Duodenal mucosa (tissue), 2 donors: ENCODE measurements around the gene MAGI1.
"Not testable (repeated sequence)": the region's sequence is repeated elsewhere in the genome, so short reads cannot be mapped to it uniquely, and the experiment has no call there.

Experiments
- H3K27ac ChIP-seq: one replicate; pipeline ENCODE4 v1.7.0; 2013; ENCODE audit warnings: low read depth, low read length
- H3K27me3 ChIP-seq, 2 donors: one replicate each; pipeline ENCODE4 v1.7.0; 2013; ENCODE audit warnings: low read length in 2 of 2, control low read depth in 1 of 2; ENCODE audit not compliant: insufficient read depth in 2 of 2, control insufficient read depth in 1 of 2
- H3K36me3 ChIP-seq, 2 donors: one replicate each; pipeline ENCODE4 v1.7.0; 2013; ENCODE audit warnings: low read length in 2 of 2, control low read depth in 1 of 2; ENCODE audit not compliant: insufficient read depth in 2 of 2, control insufficient read depth in 1 of 2
- H3K4me1 ChIP-seq, 2 donors: one replicate each; pipeline ENCODE4 v1.7.0; 2013; ENCODE audit warnings: low read length in 2 of 2, control low read depth in 1 of 2; ENCODE audit not compliant: insufficient read depth in 2 of 2, control insufficient read depth in 1 of 2
- H3K4me3 ChIP-seq, 2 donors: one replicate each; pipeline ENCODE4 v1.7.0; 2013; ENCODE audit warnings: low read length in 2 of 2, low read depth in 1 of 2
- H3K9ac ChIP-seq, 2 donors: one replicate each; pipeline ENCODE4 v1.7.0; 2013; ENCODE audit warnings: low read length in 2 of 2, low read depth in 1 of 2
- H3K9me3 ChIP-seq, 2 donors: one replicate each; pipeline ENCODE4 v1.7.0; 2013; ENCODE audit warnings: low read length in 2 of 2, control low read depth in 1 of 2; ENCODE audit not compliant: control insufficient read depth in 1 of 2

The MAGI1 gene

DNA sequence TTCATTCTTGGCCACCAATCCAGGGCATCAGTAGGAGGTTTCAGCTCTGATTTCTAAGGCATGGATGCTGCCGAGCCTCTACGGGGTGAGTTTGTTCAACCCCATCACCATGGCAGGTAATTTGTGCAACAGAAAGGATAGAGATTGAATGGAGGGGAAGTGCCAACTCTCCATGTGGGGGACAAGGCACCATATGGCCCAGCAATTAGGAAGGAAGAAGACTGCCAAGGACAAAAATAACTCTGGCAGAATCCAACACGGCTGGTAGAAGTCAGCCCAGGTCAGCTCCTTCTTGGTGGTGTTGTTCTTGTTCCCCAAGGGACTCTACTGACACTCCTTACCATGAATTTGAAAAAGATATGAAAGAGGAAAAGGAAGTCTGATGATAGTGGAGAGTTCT lies 503.9 kb downstream of the MAGI1 start:
- H3K36me3 ChIP-seq = no peaks in the 10 kb centered on the region
- H3K9me3 ChIP-seq = no peaks in the 10 kb centered on the region
- H3K9ac ChIP-seq = no peak overlapping the region
- H3K27me3 ChIP-seq = no peaks in the 10 kb centered on the region
- no peaks in the 10 kb centered on the region for H3K4me1 ChIP-seq
- no peak overlapping the region for H3K4me3 ChIP-seq
- H3K27ac ChIP-seq = no peak overlapping the region

DNA sequence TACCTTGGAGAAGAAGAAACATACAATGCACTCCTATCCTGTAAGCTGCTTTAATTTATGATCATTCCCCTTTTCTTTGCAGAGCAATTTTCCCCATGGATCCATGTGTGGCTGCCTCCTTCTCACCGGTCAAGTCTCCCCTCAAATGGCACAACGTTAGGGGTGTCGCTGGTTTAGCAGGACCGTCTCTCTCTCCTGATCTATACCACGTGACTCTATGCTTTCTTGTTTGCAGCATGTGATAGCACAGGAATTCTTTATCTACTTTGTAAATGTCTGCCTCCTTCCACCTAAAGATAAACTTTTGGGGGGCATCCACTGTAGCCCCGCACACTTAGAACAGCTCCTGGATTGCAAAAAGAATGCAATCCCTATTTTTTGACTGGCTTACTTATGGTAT lies 506.0 kb downstream of the MAGI1 start:
- Histone ChIP-seq H3K36me3 (no peaks in the 10 kb centered on the region), H3K27me3 (no peaks in the 10 kb centered on the region), H3K4me1 (no peaks in the 10 kb centered on the region), H3K4me3 (no peak overlapping the region), H3K9me3 (no peaks in the 10 kb centered on the region), H3K27ac (no peak overlapping the region), H3K9ac (no peak overlapping the region)

DNA sequence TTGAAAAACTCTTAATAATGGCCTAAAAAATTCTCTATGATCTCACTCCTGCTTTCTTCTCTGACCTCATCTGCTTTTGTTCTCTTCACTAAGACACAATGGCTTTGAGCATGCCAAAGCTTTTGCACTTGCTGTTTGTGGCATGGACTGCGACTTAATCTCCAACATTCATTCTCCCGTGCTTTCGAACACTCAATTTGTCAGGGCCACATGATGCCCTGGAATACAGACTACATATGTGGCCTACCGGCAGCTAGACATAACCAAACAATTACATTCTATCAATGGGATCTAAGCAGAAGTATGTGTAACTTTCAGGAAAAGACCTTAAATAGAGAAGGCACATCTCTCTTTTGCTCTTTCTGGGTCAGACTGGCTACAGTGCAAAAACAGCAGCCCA lies 506.5 kb downstream of the MAGI1 start:
- H3K9me3 ChIP-seq = no peaks in the 10 kb centered on the region
- no peak overlapping the region for H3K9ac ChIP-seq
- H3K36me3 ChIP-seq = no peaks in the 10 kb centered on the region
- no peaks in the 10 kb centered on the region for H3K4me1 ChIP-seq
- no peak overlapping the region for H3K4me3 ChIP-seq
- no peaks in the 10 kb centered on the region for H3K27me3 ChIP-seq
- H3K27ac ChIP-seq = no peak overlapping the region

DNA sequence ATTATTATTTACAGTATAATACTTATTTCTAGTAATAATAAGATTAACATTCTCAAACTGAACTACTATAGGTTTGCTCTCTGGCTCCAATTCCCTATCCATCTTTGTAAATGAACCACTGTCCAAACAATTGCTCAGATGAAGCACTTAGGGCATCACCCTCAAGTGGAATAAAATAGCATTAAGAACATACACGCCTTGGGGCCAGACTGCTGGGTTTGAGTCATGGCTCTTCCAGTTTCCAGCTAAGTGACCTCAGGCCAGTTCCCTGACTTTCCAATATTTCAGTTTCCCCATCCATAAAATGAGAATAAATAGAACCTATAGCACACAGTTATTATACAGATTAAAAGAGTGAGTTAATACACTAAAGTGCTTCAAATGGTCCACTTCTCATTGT lies 507.2 kb downstream of the MAGI1 start:
- no peaks in the 10 kb centered on the region for H3K4me1 ChIP-seq
- H3K4me3 ChIP-seq = no peak overlapping the region
- no peaks in the 10 kb centered on the region for H3K9me3 ChIP-seq
- H3K27ac ChIP-seq = no peak overlapping the region
- no peak overlapping the region for H3K9ac ChIP-seq
- no peaks in the 10 kb centered on the region for H3K27me3 ChIP-seq
- H3K36me3 ChIP-seq = no peaks in the 10 kb centered on the region

DNA sequence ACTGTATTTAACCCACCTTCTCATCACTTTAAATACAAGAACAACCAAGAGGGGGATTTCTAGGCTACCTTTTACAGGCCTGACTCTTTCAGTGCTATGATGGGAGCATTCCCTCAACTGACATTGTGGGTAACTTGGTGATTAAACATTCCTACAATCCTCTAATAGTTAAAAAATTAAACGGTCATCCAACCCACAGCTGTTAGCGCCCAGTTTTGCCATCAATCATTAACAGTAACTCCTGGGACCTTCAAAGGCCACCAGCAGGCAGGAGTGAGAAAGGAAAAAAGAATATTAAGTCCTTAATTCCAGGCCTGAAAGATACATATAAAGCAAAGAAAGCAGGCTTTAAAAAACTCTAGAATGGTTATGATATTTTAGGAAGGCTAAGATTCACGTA lies 512.1 kb downstream of the MAGI1 start:
- Histone ChIP-seq H3K36me3 (no peaks in the 10 kb centered on the region), H3K4me3 (no peak overlapping the region), H3K9me3 (no peaks in the 10 kb centered on the region)

DNA sequence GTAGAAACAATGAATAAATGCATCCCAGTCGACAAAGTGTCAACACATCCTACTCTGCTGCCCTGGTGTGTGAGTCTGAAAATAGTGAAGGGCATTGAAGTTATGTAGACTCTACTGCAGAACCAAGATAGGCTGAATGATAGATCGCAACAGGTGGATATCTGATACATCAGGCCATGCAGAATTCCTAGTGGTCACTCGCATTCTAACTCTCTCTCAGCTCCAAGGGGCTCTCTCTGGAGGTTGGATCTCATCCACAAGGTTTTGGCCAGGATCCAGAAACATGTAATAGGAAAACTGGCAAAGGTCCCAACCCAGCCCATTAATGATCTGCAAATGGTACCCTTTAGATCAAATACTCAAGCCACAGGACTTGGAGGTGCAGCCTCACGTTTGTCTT lies 514.1 kb downstream of the MAGI1 start:
- Histone ChIP-seq H3K4me3 (no peak overlapping the region), H3K27me3 (no peaks in the 10 kb centered on the region), H3K4me1 (no peaks in the 10 kb centered on the region), H3K27ac (no peak overlapping the region), H3K36me3 (no peaks in the 10 kb centered on the region), H3K9ac (no peak overlapping the region), H3K9me3 (no peaks in the 10 kb centered on the region)

More for the DNA sequence above, 512.1 kb downstream of the MAGI1 start:
- no peak overlapping the region for H3K9ac ChIP-seq
- H3K4me1 ChIP-seq = no peaks in the 10 kb centered on the region
- no peak overlapping the region for H3K27ac ChIP-seq
- no peaks in the 10 kb centered on the region for H3K27me3 ChIP-seq

DNA sequence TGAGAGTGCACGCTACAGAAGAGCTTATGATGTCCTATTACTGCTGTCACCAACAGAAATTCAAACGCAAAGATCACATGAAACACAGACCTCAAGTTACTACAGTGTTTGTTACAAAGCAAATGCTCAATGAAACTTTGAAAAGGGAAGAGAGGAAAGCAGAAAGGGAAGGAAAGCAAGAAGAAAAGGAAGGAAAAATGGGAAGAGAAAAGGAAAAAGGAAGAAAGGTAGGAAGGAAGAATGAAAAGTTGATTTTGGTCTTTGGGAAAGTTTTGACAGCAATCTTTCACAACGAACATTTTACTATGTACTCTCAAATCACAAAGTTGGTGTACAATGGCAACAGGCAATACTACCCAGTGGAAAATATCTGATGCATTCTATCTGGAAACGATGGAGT lies 514.8 kb downstream of the MAGI1 start:
- H3K4me3 ChIP-seq = no peak overlapping the region
- no peaks in the 10 kb centered on the region for H3K36me3 ChIP-seq
- H3K4me1 ChIP-seq = no peaks in the 10 kb centered on the region
- no peaks in the 10 kb centered on the region for H3K9me3 ChIP-seq
- H3K27me3 ChIP-seq = no peaks in the 10 kb centered on the region
- H3K27ac ChIP-seq = no peak overlapping the region
- no peak overlapping the region for H3K9ac ChIP-seq

DNA sequence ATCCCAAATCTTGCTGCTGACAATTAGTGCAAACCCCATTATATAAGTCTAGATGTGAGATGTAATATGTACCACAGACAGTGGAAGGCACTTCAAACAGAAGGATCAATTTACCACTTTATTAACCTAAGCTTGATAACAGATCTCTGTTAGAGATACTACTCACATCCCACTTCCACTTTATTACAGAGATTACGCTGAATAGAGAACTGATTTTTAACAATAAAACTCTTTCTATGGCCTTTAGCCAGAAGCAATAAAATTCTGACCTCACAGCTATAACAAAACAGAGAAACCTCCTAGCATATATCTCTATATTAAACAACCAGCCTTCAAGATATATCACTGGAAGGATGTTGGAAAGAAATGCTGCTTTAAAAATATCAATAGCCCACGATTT lies 517.7 kb downstream of the MAGI1 start:
- Histone ChIP-seq H3K4me3 (no peak overlapping the region), H3K27me3 (no peaks in the 10 kb centered on the region), H3K27ac (no peak overlapping the region)

DNA sequence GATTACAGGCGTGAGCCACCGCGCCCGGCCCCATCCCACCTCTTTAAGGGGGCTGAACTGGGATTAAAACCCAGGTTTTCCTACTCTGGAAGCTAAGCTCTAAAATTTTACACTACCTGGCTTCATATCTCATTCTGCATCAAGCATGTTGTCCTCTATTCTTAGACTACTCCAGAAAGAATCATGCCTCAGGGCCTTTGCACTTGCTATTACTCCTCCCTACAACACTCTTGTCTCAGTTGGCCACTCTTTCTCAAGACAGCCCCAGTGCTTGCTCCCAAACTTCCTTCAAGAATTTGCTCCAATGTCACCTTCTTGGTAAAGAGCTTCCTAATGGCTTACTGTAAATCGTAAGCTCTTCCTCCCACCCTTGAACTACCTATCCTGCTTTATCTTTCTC lies 521.7 kb downstream of the MAGI1 start:
- Histone ChIP-seq H3K36me3 (no peaks in the 10 kb centered on the region), H3K9me3 (no peaks in the 10 kb centered on the region), H3K9ac (no peak overlapping the region), H3K27ac (no peak overlapping the region), H3K4me3 (no peak overlapping the region), H3K4me1 (no peaks in the 10 kb centered on the region), H3K27me3 (no peaks in the 10 kb centered on the region)

More for the DNA sequence above, 517.7 kb downstream of the MAGI1 start:
- Histone ChIP-seq H3K9ac (no peak overlapping the region), H3K4me1 (no peaks in the 10 kb centered on the region), H3K9me3 (no peaks in the 10 kb centered on the region), H3K36me3 (no peaks in the 10 kb centered on the region)

DNA sequence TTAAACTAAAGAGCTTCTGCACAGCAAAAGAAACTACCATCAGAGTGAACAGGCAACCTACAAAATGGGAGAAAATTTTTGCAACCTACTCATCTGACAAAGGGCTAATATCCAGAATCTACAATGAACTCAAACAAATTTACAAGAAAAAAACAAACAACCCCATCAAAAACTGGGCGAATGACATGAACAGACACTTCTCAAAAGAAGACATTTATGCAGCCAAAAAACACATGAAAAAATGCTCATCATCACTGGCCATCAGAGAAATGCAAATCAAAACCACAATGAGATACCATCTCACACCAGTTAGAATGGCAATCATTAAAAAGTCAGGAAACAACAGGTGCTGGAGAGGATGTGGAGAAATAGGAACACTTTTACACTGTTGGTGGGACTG lies 524.4 kb downstream of the MAGI1 start:
- not testable (repeated sequence) for H3K27me3 ChIP-seq, H3K4me3 ChIP-seq, H3K36me3 ChIP-seq, H3K27ac ChIP-seq, H3K9ac ChIP-seq, H3K9me3 ChIP-seq, H3K4me1 ChIP-seq

DNA sequence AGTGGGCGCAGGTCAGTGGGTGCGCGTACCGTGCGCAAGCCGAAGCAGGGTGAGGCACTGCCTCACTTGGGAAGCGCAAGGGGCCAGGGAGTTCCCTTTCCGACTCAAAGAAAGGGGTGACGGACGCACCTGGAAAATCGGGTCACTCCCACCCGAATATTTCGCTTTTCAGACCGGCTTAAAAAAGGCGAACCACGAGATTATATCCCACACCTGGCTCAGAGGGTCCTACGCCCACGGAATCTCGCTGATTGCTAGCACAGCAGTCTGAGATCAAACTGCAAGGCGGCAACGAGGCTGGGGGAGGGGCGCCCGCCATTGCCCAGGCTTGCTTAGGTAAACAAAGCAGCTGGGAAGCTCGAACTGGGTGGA lies 529.3 kb downstream of the MAGI1 start:
- H3K27ac ChIP-seq, H3K4me3 ChIP-seq, H3K36me3 ChIP-seq, H3K9ac ChIP-seq, H3K9me3 ChIP-seq, H3K4me1 ChIP-seq, H3K27me3 ChIP-seq: not testable (repeated sequence)
